NCI-H748 treated with DMSO at 0.1 percent for 48 hours (cell line): ENCODE results near the gene PIGN.

Source experiments
- DNase-seq: peaks from one replicate; lab custom pipeline; 2025; lab: John Stamatoyannopoulos, UW

PIGN gene

DNA sequence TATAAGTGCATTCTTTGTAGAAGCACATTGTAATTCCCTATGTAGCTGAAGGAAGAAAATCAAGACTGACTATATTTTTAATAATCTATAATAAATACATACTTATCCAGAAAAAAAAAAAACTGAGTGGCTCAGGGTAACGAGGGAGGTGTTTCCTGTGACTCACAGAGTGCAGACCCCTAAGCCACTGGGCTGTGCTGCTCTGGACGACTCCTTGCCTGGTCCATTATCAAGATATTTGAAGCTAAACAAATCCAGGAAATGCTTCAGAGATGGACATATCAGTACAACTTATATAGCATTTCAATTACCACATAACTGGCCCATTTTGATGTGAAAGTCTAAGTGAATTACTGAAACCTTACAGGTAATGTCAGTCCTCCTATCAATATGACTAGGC, 80.6 kb downstream of the PIGN start:
- DNase-seq: no peak

DNA sequence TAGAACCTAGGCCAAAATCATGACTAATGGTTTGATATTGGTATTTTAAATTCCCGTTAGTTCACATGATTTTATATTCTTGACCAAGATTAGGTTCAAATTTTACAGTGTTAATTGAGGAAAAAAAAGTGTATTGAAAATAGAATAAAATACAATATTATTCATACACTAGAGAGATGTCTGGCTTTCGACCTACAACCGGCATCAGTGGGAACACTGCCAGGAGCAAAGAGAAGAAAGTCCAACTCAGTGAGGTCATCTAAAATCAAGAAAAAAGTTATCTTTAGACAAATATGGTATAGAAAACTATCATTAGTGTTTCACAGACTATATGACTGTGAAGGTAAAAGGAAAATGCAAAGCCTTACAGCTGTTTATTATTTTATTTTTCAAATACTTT, 81.5 kb downstream of the PIGN start:
- DNase-seq: no peak

DNA sequence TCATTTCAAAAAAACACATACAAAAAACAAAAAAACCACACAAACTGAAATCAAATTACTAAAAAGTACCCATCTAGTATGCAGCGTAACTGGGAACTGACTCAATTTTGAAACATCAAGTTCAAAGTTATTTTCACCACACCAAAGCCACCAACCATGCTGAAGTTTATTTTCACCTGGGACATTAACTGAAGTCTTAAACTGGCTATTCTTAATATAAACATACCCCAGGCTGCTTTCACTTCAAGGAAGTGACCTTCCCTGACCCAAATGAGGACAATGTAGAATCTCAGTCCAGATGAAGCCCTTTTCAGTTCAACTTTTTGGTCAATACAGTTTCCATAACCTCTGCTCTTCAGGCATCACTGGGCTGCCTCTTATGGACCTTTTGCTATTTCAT, 84.6 kb downstream of the PIGN start:
- no peak for DNase-seq

DNA sequence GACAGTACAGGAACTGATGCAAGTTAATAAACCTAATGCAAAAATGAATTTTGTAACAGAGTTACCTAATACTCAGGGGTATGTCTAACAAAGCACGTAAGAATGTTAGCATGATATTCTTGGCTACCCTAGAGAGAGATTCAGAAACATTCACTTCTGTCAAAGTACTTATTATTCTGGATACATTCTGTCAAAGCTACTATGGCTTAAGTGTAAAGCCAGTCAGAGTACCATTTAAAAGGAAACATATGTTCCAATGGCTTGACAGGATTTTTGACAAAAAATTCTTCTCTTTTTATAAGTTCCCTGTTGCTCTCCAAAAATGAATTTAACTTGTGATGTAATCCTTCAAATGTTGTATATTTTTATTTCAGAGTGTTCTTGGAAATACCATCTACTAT, 85.5 kb downstream of the PIGN start:
- DNase-seq: no peak

DNA sequence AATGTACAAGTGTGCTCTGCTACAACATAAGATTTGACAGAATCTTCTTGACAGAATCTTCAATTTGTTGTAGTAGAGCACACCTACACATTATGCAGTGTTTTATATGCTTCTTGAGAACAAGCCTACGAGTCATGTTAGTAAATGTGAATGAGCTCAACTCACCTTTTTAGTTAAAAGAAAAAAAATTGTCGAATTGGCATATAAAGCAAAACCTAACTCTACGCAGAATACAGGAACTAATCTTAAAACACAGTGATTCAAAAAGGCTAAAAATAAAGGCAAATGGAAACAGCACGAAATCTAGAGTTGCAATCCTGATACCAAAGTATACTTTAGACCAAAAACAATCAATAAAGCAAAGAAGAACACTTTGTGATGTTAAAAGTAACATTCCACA, 87.9 kb downstream of the PIGN start:
- no peak for DNase-seq

DNA sequence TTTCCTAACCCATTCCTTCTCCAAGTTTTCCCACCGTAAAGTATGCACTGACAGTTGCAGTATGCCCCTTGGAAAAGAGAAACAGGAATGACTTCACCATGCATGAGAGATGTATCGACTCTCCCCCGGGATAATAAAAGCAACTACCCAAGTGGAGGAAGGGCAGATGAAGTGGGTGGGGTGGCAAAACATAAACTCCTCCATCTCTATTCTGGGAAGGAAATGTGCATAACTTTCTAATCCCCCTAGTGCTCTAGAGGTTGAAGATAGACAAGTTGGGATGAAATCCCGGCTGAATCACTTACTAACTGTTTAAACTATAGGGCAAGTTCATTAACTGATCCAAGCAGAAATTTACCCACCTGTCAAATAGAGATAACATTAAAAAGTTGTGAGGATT, 89.2 kb downstream of the PIGN start:
- DNase-seq: no peak

DNA sequence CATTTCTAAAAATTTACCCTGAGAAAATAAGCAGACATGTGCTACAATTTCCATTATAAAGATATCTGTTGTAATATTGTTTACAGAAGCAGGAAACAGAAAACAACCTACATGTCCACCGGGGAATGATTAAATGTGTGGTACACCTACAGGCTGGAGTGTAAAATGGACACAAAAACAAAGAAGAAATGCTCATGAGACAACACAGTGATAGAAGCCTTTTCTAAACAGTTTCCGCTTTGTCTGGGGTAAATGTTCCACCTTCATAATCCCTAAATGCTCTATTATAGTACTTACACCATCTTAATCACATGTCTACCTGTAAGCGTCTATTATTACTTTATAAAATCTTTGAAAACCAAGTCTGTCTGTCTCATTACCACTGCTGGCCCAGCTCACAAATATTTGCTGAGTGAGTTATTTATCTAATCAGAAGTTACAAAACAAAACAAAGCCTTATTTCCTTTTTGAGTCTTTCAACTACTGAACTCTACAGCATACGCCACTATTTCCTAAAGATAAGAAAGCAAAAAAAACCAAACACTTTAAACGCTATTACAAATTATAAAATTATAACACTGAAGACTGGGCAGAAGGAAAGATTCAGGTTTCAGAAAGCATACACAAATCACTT, 95.3 kb downstream of the PIGN start:
- no peak for DNase-seq

DNA sequence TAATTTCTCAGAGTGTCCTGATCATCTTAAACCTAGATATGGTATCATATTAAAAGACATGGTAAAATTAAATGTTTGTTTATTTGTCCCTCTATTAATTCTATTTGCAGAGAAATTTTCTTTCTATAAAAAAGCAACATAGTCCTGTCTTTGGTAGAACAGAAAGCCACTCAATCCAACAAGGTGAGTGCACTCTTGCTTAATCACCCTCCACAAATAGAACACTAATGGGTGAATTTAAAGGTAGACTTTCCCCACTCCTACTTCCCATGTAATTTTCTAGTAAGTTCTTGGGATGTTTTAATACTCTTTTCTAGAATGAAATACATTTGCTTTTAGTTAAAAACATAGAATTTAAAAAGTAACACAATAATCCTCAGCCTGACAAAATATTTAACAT, 97.7 kb downstream of the PIGN start:
- no peak for DNase-seq

DNA sequence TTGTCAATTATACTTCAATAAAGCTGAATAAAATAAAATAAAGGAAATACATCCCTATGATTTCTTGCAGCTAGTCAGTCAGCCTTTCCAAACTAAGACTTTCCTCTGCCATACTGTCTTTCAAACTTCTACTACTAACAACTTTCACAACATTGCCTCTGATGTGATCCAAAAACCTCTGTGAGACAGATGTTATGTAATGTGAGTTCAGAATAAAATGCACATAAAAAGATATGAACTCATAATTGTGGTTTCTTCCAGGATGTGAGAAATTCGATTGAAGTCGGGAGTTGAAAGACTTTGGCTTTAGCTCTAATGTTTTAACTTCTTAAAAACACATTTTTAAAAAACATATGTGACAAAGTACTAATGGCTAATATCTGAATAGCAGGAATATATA, 98.7 kb downstream of the PIGN start:
- DNase-seq: no peak

DNA sequence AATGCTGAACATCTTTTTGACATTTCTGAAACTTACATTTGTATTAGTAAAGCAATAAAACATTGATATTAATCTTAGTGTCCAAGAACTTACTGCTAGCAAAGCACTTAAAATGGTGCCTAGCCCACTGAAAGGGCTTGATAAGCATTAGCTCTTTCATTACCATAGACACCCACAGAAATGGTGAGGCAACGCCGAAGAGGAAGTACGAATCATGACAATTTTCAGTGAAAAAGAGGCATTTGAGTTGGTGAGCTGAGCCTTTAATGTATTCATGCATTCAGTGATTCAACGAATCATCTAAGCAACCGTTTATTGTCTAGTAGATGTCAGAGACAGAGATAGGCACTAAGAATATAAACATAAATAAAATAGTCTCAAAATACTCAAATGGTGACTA, 101.1 kb downstream of the PIGN start:
- no peak for DNase-seq

DNA sequence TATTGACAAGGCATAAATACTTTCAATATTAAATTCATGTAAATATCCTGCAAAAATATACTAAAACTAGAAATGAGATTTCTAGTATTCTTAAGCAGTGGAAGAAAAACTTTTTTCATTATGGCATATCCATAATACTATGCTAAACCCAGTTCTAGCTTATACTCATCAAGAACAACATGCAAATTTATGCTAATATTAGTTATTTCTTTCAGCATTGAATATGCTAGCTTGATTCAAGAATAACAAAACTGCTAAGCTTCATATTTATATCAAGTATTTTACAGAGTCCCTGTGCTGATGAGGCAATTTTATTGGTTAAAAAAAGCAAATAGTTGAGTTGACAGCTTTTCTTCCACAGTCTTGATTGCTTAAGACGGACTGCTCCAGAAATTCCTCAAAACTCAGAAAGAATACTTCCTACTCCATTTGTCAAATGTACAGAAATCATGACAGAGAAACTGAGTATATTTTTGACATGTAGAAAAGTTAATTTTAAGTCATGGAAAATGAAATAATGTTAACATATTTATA, 105.0 kb downstream of the PIGN start:
- no peak for DNase-seq

DNA sequence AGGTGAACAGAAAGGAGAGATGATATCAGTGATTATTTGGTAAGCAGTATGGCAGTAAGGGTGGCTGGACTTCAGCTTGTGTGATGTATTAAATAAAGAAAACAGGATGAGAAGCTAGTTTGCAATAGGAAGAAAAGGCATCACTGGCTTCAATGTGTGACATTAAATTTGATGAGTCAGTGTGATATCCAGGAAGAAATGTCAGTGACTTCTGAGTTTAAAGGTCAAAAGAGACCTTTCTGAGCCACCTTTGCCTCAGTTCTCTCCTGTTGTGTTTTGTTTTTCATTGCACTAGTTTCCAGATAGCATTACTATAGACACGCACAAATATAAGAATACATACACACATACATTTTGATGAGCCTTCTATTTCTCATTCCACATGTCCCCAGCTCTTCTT, 105.6 kb downstream of the PIGN start:
- no peak for DNase-seq

DNA sequence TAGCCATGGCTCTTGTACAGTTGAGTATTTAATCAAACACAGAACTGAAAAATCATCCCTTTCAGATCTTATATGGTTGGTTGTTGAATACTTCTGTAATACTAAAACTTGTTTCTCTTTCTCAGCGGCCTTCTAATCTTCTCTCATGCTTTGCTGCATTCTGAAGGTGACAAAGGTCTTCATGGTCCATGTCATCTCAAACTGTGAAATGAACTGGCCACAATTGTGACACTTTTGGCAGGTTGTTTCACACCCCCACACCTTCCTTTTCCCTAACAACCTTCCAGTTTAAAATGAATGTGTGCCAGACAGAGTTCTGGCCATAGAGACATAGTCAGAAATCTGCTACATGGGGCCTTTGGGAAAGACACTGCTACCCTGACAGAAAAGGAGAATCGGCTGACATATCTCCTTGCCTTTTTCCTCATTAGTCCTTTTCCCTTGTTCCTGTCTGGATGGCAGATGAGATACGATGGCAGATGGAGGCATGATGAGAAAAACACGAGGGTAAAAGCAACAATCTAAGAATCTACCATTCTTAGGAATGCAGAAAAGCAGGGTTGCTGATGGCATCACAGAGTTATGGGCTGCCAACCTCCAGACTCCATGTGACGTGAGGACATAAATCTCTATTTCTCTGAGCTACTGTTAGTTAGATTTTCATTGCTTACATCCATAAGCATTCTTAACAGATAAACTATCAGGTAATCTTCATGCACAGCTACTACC, 106.5 kb downstream of the PIGN start:
- no peak for DNase-seq

DNA sequence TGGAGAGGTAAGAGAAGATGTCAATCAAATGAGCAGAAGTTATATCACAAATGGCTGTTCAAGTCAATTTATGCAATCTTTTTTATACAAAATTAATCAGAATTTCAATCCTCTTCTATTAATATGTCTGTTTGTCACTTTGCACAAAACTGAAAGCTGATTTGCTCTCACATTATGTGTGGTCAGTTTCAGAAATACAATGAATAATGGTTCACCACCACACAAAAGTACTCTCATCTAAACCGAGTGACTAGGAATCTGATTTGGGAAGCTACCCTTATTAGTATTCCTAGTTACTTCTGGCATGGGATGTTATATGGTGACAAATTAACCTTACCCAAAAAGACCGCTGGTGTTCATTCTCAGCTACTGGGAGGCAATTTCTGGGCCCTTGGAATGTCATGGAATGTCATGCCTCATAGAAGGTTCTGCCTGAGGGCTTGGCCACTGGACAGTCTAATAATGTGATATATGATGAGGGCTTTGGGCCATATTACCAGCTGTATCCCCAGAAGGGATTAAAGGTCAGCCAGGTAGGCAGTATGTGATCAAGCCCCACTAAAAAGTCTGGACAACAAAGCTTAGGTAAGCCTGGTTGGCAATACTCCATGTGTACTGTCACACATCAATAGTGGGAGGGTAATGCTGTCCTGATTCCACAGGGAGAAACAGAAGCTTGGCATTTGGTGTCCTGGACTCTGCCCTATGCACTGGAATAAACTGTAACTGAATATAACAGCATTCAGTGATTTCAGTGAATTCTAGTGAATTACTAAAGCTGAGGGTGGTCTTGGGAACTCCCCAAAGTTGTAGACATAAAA, 113.2 kb downstream of the PIGN start:
- no peak for DNase-seq

DNA sequence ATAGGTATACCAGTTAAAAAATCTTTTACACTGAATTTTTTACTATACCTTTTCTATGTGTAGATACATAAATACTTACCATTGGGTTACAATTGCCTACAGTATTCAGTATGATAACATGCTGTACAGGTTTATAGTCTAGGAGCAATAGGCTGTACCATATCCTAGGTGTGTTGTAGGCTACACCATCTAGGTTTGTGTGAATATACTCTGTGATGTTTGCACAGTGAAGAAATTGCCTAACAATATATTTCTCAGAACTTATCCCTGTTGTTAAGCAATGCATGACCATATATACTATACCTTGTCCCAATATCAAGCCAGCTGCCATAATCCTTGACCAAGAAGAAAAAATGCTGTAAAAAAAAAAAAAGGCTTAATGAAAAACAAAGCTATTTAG, 114.5 kb downstream of the PIGN start:
- DNase-seq: no peak

DNA sequence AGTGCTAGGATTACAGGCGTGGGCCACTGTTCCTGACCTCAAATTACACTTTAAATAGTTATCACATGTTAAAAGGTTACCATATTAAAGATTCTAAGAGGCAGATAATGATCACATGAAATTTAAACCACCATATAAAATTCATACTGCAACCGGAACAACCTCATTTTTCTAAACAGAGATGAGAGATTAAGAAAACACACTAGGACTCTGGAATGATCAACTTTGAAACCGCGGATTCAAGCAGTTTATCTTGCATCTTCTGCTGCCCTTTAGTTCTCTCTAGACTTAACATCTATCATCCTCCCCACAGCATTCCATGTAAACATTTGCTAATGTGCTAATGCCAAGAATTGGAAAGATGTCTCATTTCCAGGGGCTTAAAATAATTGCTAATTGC, 115.8 kb downstream of the PIGN start:
- no peak for DNase-seq

DNA sequence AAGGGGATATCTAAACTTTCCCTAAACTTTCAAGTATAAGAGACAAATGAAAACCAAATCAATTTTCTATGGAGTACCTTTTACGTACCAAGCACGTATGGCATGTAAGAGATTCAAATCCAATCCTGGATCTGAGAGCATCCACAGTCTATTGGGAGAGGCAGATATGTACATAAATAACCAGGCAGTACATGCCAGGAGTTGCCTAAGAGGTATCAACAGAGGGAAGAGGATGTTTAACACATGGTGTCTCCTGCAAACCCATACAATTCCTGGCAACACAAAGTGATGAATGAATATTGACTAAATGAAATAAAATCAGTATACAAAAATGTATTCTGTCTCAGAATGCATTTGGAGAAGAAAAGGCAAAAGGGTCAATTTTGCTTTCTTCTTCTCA, 116.6 kb downstream of the PIGN start:
- DNase-seq: no peak

DNA sequence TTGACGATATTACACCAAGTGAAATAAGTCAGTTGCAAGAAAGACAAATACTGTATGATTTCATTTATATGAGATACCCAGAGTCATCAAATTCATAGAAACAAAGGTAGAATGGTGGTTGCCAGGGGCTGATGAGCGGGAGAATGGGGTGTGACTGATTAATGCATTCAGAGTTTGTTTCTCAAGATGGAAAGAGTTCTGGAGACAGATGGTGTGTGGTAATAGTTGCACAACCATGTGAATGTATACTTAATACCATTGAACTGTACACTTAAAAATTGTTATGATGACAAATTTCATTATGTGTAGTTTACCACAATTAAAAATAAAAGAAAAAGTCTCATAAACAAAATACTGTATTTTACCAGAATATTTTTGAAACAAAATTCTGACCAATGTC, 117.3 kb downstream of the PIGN start:
- DNase-seq: no peak

DNA sequence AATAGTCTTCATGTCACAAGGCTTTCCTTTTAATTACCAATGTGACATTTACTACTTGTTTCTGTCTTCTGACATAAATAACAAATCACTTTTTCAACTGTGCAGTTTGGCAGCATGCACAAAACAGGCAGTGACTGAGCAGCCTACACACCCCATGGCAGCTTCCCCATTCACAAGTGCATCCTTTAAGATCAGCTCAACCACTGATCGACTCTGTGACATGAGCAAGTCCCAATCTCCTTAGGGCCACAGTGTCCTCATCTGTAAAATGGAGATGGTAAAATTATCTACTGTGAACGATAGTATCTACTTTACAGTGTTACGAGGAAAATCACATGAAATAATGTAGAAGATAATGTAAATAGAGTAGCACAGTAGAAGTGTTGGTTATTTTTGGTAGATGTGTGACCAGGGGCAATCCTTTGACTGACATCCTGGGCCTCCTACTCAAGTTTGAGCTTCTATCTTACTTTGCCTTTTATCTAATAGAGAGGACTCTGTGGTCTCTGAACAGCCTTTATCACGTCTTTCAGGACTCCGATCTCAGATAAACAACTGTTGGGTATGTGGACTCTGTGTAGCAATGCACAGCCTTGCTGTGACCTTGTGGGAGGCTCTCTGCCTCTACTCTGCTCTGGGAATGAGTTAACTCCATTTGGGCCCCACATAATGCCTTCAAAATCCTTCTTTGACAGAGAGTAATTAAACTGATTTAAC, 120.6 kb downstream of the PIGN start:
- DNase-seq: no peak

DNA sequence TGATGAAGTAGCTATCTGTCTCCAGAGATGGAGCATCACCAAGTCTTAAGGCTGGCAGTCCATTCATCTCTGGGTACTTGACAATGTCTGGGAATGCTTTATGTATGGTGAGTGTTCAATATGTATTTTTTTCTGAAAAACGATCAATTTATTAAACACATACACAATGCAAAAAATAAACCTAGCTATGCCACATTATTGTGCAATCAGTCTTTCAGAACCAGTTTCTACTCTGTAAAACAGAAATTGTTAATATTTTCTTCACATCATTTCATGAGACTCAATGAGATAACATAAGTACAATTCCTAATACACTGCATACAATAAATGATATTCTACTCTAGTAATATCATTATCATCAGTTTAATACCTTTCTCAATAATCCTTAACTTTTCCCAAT, 122.5 kb downstream of the PIGN start:
- no peak for DNase-seq

DNA sequence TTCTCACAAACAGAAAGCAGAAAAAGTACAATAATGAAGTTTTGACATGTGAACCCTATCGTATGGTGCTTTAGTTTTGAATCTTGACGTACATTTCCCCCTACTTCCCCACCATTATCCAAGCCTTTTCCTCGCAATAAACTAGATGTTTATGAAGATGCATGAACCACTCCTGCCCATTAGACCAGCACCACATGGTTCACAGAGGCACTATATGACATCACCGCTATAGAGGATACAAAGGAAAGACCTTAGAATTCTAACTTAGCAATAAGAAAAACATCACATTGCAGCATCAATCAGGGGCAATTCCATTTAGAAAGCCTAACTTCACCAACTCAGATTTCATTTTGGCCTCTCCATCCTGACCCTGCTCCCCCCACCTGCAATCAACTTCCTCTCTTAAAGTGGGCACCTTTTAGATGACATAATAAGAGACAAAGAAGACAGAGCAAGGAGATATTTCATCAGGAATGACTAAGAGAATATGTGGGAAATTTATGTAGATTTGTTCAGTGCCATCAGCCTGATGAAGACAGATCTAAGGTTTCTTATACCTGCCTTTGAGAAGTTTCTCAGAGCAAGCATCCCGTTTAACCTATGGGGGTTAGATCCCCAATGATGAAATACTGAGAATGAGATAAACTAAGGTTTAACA, 124.9 kb downstream of the PIGN start:
- no peak for DNase-seq

DNA sequence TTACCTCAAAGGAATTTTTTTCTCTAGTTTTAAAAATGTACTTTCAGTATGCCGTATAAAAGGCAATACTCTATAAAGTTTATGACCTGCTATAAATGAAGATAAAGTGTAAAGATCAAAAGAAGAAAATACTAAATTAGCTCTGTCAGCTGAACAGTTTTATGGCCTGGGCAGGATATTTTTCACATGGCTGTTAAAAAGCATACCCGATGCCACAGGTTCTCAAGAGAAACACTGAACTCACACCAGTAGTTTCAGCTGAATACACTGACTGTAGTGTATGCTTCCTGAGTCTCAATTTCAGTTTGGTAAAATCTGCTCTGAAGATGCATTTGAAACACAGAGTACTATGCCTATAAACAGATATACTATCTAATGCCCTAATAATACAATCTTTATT, 126.0 kb downstream of the PIGN start:
- no peak for DNase-seq
